Lower lobe of right lung (tissue), 2 donors: Measurements from ENCODE around the gene CAMK2D. TPM values are rescaled to one million over a fixed set of nuclear protein-coding genes. Genes with fewer than 3 reads are reported as not detected.
A peak's percentile ranks its signal among the peaks of the same experiment; 100 is the strongest.

Experiments
- ATAC-seq, 2 donors: fragments of 200-7000 bp; cut with Tn5 transposase; one replicate each; pipeline ENCODE4 v1.9.1; 2020 to 2022; ENCODE audit warnings: mild to moderate bottlenecking in 2 of 2, moderate library complexity in 2 of 2
- DNase-seq: peaks from one replicate; pipeline ENCODE4 v3.0.0-alpha.2; 2020
- H3K27ac ChIP-seq: fragments of 200-600 bp; one replicate; pipeline ENCODE4 v1.8.0; 2022
- H3K27me3 ChIP-seq: fragments of 200-600 bp; one replicate; pipeline ENCODE4 v1.8.0; 2022; ENCODE audit warnings: low read depth
- H3K36me3 ChIP-seq: fragments of 200-600 bp; one replicate; pipeline ENCODE4 v1.8.0; 2022; ENCODE audit warnings: mild to moderate bottlenecking
- H3K4me1 ChIP-seq: fragments of 200-600 bp; one replicate; pipeline ENCODE4 v1.8.0; 2022
- H3K4me3 ChIP-seq: fragments of 200-600 bp; one replicate; pipeline ENCODE4 v1.8.0; 2022; ENCODE audit warnings: mild to moderate bottlenecking
- H3K9me3 ChIP-seq: fragments of 200-600 bp; one replicate; pipeline ENCODE4 v1.8.0; 2022
- intact Hi-C: fragments of 100-400 bp; cut with DNase I; formaldehyde crosslinking; loops from one replicate; pipeline ENCODE4 v1.11.0; 2022
- total RNA-seq: library from RNA; stranded (reverse); fragmentation: NEBNext Ultra II Directional; extraction: Animal tissue kit (Norgen Biotek cat#: 25700); gene quantifications from one replicate; pipeline ENCODE4 v1.2.1, GENCODE V29; 2021
- TF ChIP-seq, protein P1 (sequence below): fragments of 200-600 bp; IDR thresholded peaks from one replicate; pipeline ENCODE4 v1.8.0; 2022; ENCODE audit warnings: antibody characterized with exemption, mild to moderate bottlenecking
- donor health status: DM: no; HTN: yes; CAD: no; lungs with severe emphysema.

The CAMK2D gene
- total RNA-seq, 1 donor from 2014 or later = 40.7 TPM

DNA sequence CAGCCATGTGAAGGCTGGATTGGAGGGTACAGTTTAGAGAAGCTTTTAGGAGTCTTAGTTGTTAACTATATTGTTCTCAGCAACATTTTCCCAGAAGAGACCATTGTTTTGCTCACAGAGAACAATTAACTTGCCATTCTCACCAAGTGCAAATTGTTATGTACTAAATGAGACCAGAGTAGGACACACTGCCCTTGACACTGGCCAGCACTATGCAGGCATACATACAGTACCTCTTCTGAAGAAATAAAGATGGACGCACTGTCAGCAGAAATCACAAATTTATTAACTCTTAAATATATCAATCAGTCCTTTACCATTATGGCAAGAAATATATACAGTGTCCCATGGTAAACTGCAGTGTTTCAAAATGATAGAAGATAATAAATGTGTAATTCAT lies 309.4 kb downstream of the CAMK2D start:
- no peak overlapping the region for H3K27ac ChIP-seq
- ATAC-seq = no peak
- intact Hi-C loops = no loop called here

DNA sequence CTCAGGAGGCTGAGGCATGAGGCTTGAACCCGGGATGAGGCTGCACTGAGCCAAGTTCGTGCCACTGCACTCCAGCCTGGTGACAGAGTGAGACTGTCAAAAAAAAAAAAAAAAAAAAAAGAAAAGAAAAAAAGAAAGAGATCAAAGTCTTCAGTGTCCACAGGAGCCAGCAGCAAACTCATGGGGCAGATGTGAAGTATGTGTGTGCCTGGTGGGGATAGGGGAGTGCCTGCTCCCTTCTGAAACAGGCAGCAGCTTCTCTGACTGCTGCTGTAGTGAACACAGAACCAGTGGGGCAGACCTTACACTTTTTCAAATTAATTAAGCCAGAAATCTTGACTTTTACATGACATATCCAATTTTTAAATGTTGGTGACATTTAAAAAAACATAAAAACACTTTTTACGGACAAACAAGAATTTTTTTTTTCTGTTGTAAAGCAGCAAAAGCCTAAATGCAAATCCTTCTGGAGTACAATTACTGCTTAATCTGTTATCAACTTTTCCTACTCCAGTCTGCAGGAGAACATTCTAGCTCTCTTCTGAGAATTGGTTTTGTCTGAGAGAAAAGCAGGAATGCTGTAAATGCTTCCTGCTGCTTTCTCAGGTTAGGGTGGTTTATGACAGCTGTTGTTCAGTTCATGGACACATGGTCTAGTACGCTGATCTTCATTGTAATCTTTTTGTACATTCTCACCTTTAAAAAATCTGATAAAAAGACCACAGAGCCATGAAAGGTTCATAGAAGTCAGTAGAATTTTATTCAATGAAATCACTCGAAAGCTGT lies 311.1 kb downstream of the CAMK2D start:
- Histone ChIP-seq H3K27ac (no peak overlapping the region), H3K36me3 (peaks cover 2% of the 10 kb centered on the region), H3K4me1 (peaks cover 36% of the 10 kb centered on the region), H3K9me3 (no peaks in the 10 kb centered on the region), H3K27me3 (no peaks in the 10 kb centered on the region), H3K4me3 (no peak overlapping the region)
- no peak for ATAC-seq
- intact Hi-C loops = no loop called here
- TF ChIP-seq, protein P1, sequence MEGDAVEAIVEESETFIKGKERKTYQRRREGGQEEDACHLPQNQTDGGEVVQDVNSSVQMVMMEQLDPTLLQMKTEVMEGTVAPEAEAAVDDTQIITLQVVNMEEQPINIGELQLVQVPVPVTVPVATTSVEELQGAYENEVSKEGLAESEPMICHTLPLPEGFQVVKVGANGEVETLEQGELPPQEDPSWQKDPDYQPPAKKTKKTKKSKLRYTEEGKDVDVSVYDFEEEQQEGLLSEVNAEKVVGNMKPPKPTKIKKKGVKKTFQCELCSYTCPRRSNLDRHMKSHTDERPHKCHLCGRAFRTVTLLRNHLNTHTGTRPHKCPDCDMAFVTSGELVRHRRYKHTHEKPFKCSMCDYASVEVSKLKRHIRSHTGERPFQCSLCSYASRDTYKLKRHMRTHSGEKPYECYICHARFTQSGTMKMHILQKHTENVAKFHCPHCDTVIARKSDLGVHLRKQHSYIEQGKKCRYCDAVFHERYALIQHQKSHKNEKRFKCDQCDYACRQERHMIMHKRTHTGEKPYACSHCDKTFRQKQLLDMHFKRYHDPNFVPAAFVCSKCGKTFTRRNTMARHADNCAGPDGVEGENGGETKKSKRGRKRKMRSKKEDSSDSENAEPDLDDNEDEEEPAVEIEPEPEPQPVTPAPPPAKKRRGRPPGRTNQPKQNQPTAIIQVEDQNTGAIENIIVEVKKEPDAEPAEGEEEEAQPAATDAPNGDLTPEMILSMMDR = no peak
- no peak for DNase-seq

More for the DNA sequence above, 309.4 kb downstream of the CAMK2D start:
- DNase-seq = no peak
- TF ChIP-seq, protein P1 = no peak
- Histone ChIP-seq H3K36me3 (peaks cover 17% of the 10 kb centered on the region), H3K27me3 (no peaks in the 10 kb centered on the region), H3K4me3 (no peak overlapping the region), H3K9me3 (no peaks in the 10 kb centered on the region), H3K4me1 (peaks cover 36% of the 10 kb centered on the region)

DNA sequence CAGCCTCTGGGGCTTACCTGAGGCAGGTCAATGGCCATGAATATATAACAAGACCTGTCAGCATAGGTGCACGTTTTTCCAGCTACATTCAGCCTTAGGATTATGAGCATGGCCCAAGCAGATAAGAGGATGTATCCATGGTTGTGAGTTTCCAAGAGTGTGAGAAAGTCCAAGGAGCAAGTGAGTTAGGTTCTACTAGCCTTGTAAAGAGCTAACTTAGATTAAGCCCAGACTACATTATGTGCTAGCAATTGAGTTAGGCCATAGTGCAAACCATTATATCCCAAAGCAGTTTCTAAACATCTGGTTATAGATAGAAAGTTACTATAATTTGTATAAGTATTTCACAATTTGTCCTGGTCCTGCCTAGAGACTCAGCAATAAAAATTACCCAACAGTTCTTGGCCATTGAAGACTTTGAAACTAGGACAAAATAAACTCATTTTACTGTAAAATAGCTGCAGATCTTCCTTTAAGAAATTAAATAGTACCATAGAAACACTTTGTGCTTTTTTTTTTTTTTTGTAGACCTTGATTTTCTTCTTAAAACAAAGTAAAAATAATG lies 312.0 kb downstream of the CAMK2D start:
- Histone ChIP-seq H3K27me3 (no peaks in the 10 kb centered on the region), H3K4me1 (peaks cover 40% of the 10 kb centered on the region), H3K4me3 (no peak overlapping the region), H3K27ac (peak overlapping the region; percentile 56), H3K36me3 (no peaks in the 10 kb centered on the region), H3K9me3 (no peaks in the 10 kb centered on the region)
- intact Hi-C loops = no loop called here
- no peak for DNase-seq
- TF ChIP-seq, protein P1 = no peak
- no peak for ATAC-seq

DNA sequence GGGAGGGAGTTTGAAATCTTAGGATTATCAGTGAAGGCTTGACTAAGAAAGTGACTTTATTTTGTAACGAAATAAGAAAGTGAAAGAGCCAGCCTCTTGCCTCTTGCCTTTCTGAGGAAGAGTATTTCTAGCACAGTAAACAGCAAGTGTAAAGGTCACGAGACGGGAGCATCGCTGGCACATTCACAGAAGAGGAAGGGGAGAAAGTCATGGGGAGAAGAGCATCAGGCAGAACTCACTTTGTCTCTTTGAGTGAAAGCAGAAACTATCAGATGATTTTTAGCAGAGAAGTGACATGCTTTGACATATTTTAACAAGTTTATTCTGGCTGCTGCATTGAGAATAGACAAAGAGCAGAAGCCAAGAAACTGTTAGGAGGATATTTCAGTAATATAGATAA lies 313.8 kb downstream of the CAMK2D start:
- Histone ChIP-seq H3K4me1 (peaks cover 34% of the 10 kb centered on the region), H3K27ac (peak overlapping the region; percentile 56), H3K4me3 (no peak overlapping the region), H3K27me3 (no peaks in the 10 kb centered on the region), H3K9me3 (no peaks in the 10 kb centered on the region), H3K36me3 (no peaks in the 10 kb centered on the region)
- TF ChIP-seq, protein P1 = no peak
- ATAC-seq (peak; percentile 47 to 68), DNase-seq (peak; percentile 63)
- intact Hi-C loops = no loop called here

DNA sequence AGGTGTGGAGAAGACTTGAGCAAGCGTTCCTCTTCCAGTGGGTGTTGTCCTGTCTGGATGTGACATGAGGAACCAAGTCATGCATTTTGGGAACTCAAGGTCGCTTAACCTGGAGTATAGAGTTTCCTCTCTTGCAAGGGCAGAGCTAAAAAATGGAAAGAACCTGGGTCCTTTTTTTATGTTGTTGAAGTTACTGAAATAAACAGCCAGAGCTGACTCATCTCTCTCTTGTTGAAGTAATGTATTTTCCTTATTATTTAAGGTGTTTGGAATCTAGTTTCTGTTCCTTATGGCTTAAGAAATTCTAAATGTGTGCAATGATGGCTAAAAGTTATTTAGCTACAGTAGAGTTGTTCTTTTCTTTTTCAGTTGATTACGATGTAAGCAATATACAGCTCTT lies 314.5 kb downstream of the CAMK2D start:
- intact Hi-C loops = no loop called here
- TF ChIP-seq, protein P1 = no peak
- no peak overlapping the region for H3K4me3 ChIP-seq
- DNase-seq (no peak), ATAC-seq (peak in 1 of 2 donors; percentile 9)
- no peaks in the 10 kb centered on the region for H3K36me3 ChIP-seq
- H3K4me1 ChIP-seq = peaks cover 26% of the 10 kb centered on the region
- H3K9me3 ChIP-seq = no peaks in the 10 kb centered on the region
- H3K27ac ChIP-seq = peak overlapping the region; percentile 56
- no peaks in the 10 kb centered on the region for H3K27me3 ChIP-seq
